GM12878 (cell line): ENCODE results near the gene OR52K2. TPM values are rescaled to one million over a fixed set of nuclear protein-coding genes. Genes with fewer than 3 reads are reported as not detected.

ENCODE experiments used
- ATAC-seq: fragments of 200-7000 bp; cut with Tn5 transposase; 3 replicates; pipeline ENCODE4 v1.9.1; 2020; ENCODE audit warnings: mild to moderate bottlenecking, moderate library complexity
- BruUV-seq: library from RNA; stranded (reverse); fragments of 400-500 nt; replicated peaks from 2 replicates; lab custom pipeline; 2021; lab: Mats Ljungman, UMichigan
- CTCF ChIA-PET: fragments of 300-600 bp; sonication (Branson Sonifier 250); formaldehyde crosslinking; extraction: SDS; loops from one replicate; lab custom pipeline; 2021; ENCODE audit warnings: inconsistent platforms; lab: Yijun Ruan, JAX
- POLR2A ChIA-PET: fragments of 350-600 bp; formaldehyde crosslinking; extraction: SDS; loops from one replicate; lab custom pipeline; 2021; ENCODE audit warnings: inconsistent platforms; lab: Charles Lee
- RAD21 ChIA-PET: fragments of 300-600 bp; sonication (Branson Sonifier 250); formaldehyde crosslinking; loops from one replicate; lab custom pipeline; 2023; ENCODE audit warnings: antibody characterized with exemption; ENCODE audit not compliant: unreplicated experiment; lab: Charles Lee
- SMC1A ChIA-PET: fragments of 300-600 bp; sonication (Branson Sonifier 250); formaldehyde crosslinking; loops from one replicate; lab custom pipeline; 2023; ENCODE audit not compliant: unreplicated experiment, uncharacterized antibody; lab: Charles Lee
- DNase-seq: peaks from one replicate; pipeline ENCODE4 v3.0.0-alpha.2; 2011; ENCODE audit warnings: low read depth, low spot score
- FAIRE-seq: peaks from 3 replicates; lab custom pipeline; 2011; peaks lifted over from hg19 to GRCh38; lab: Jason Lieb, UNC
- H2AFZ ChIP-seq: 2 replicates; pipeline ENCODE4 v1.6.0; 2011; ENCODE audit warnings: low read depth, low read length, control low read depth; ENCODE audit not compliant: control insufficient read depth
- H3K27ac ChIP-seq: 2 replicates; pipeline ENCODE4 v1.5.1; 2011; ENCODE audit warnings: control low read depth; ENCODE audit not compliant: control insufficient read depth, insufficient read depth
- H3K27me3 ChIP-seq, 2 experiments: replicated peaks in 1 of 2; 2 replicates each; pipeline versions ENCODE4 v1.6.0 to v1.6.1; 2011; ENCODE audit warnings: low read length in 1 of 2; ENCODE audit not compliant: control insufficient read depth in 2 of 2, insufficient read depth in 2 of 2
- H3K36me3 ChIP-seq, 2 experiments: 2 replicates each; pipeline ENCODE4 v1.5.1; 2011; ENCODE audit warnings: low read length in 1 of 2; ENCODE audit not compliant: control insufficient read depth in 2 of 2, insufficient read depth in 2 of 2
- H3K4me1 ChIP-seq: 2 replicates; pipeline ENCODE4 v1.6.1; 2011; ENCODE audit warnings: mild to moderate bottlenecking, low read length, moderate library complexity, mixed read lengths; ENCODE audit not compliant: control insufficient read depth, insufficient read depth
- H3K4me2 ChIP-seq: 2 replicates; pipeline ENCODE4 v1.6.0; 2011; ENCODE audit warnings: control low read depth; ENCODE audit not compliant: control insufficient read depth, insufficient read depth
- H3K4me3 ChIP-seq: fragments of 200-600 bp; sonication (generic); 2 replicates; pipeline ENCODE4 v1.5.1; 2016
- H3K79me2 ChIP-seq: 2 replicates; pipeline ENCODE4 v1.6.0; 2011; ENCODE audit warnings: low read length; ENCODE audit not compliant: control insufficient read depth, insufficient read depth
- H3K9ac ChIP-seq: 2 replicates; pipeline ENCODE4 v1.8.0; 2011; ENCODE audit warnings: low read length, control low read depth, mixed read lengths; ENCODE audit not compliant: control insufficient read depth, insufficient read depth
- H3K9me3 ChIP-seq: replicated peaks from 3 replicates; pipeline ENCODE4 v1.5.1; 2011; ENCODE audit warnings: mild to moderate bottlenecking, low read length; ENCODE audit not compliant: control insufficient read depth, insufficient read depth
- H4K20me1 ChIP-seq: 2 replicates; pipeline ENCODE4 v1.6.0; 2011; ENCODE audit not compliant: control insufficient read depth, insufficient read depth
- ATF7 ChIP-seq: fragments of 450-650 bp; IDR thresholded peaks from 2 replicates; pipeline ENCODE4 v1.6.1; 2016; ENCODE audit warnings: low read depth, mild to moderate bottlenecking
- CUX1 ChIP-seq: IDR thresholded peaks from 2 replicates; pipeline ENCODE4 v1.6.1; 2012; ENCODE audit warnings: improper control_type of control experiment, low read depth, low read length; ENCODE audit not compliant: insufficient replicate concordance
- DPF2 ChIP-seq: fragments of 450-650 bp; IDR thresholded peaks from 2 replicates; pipeline ENCODE4 v1.6.1; 2017; ENCODE audit warnings: mild to moderate bottlenecking
- LARP7 ChIP-seq: fragments of 450-650 bp; IDR thresholded peaks from 2 replicates; pipeline ENCODE4 v1.6.1; 2017; ENCODE audit warnings: mild to moderate bottlenecking
- MEF2B ChIP-seq: fragments of 450-650 bp; IDR thresholded peaks from 2 replicates; pipeline ENCODE4 v1.6.1; 2018; ENCODE audit warnings: mild to moderate bottlenecking, moderate library complexity; ENCODE audit not compliant: partially characterized antibody, poor library complexity, severe bottlenecking
- MYC ChIP-seq: IDR thresholded peaks from 2 replicates; pipeline ENCODE4 v1.6.1; 2011; ENCODE audit warnings: mild to moderate bottlenecking, low read length, moderate library complexity, inconsistent platforms; ENCODE audit not compliant: insufficient read depth, insufficient replicate concordance, insufficient read length, severe bottlenecking
- RAD51 ChIP-seq: fragments of 450-650 bp; IDR thresholded peaks from 2 replicates; pipeline ENCODE4 v1.6.1; 2016; ENCODE audit warnings: moderate library complexity, mild to moderate bottlenecking, inconsistent platforms
- SPI1 ChIP-seq: IDR thresholded peaks from 2 replicates; pipeline ENCODE4 v1.6.1; 2011; ENCODE audit warnings: low read depth, mild to moderate bottlenecking, low read length, moderate library complexity, borderline replicate concordance; ENCODE audit not compliant: insufficient read depth
- in situ Hi-C: fragments of 300-500 bp; cut with MboI; formaldehyde crosslinking; loops from 9 replicates; pipeline ENCODE4 v1.14.3; 2018; ENCODE audit warnings: mixed read lengths
- intact Hi-C: fragments of 100-400 bp; cut with micrococcal nuclease; formaldehyde crosslinking; loops from one replicate; pipeline ENCODE4 v1.14.2; 2022; ENCODE audit not compliant: unreplicated experiment
- polyA plus RNA-seq, 11 experiments: library from polyadenylated mRNA; depleted of rRNA in 4 of 11; unstranded in 6 of 11; stranded (reverse) in 5 of 11; fragments of >200 nt; fragmentation: Nextera tagmentation in 4 of 11; fragmentation: Illumina TruSeq in 1 of 11; extraction: Ambion mirVana in 4 of 11; extraction: Trizol in 1 of 11; gene quantifications; 1 replicate in 1 of 11; 2 replicates in 10 of 11; pipeline versions ENCODE4 v1.2.1 to v1.2.3, GENCODE V29; 2011 to 2016; ENCODE audit warnings: inconsistent platforms in 2 of 11, missing spikeins in 2 of 11, low read depth in 1 of 11
- total RNA-seq, 4 experiments: library from RNA; depleted of rRNA in 3 of 4; stranded (reverse); fragments of >200 nt in 3 of 4; fragmentation: Illumina TruSeq in 1 of 4; extraction: Trizol in 1 of 4; gene quantifications; 2 replicates each; pipeline versions ENCODE4 v1.2.1 to v1.2.3, GENCODE V29; 2013 to 2021

Gene OR52K2
- total and polyA plus RNA-seq, 10 of the 15 experiments (the other 5 are each of a cell fraction or from before 2014, with no cell fraction given): not detected

- TF ChIP-seq CUX1: no peak
- TF ChIP-seq, all 136 proteins: peak for 0
Measured at GRCh38 chr11:4466131-4466870, 17.2 kb downstream of the OR52K2 start (continued).

- BruUV-seq: no TSS peak
- FAIRE-seq: no peak
- H3K4me3 ChIP-seq: no peak overlapping the region
- no peaks in the 10 kb centered on the region for H4K20me1 ChIP-seq
- intact Hi-C loops: no loop called here
- ChIA-PET RAD21 (interaction anchor here (0.7 kb wide), 1 partner anchor 39 kb away, joined by 3 read pairs; no protein-coding TSS in a partner anchor), CTCF (interaction anchor here (0.9 to 1.8 kb wide), 2 partner anchors 26 to 280 kb away, joined by 3 to 5 read pairs; no protein-coding TSS in a partner anchor), POLR2A (no interaction called here), SMC1A (interaction anchor here (1.0 kb wide), 1 partner anchor 46 kb away, joined by 3 read pairs; no protein-coding TSS in a partner anchor)
- no peak overlapping the region for H2AFZ ChIP-seq
- H3K79me2 ChIP-seq: no peaks in the 10 kb centered on the region
- no peak overlapping the region for H3K27ac ChIP-seq
- no peak for TF ChIP-seq MYC
- TF ChIP-seq RAD51: peak; percentile 61; the same call in 1 of the 2 replicates
- peak; percentile 33; the same call in 1 of the 2 replicates for TF ChIP-seq SPI1
- TF ChIP-seq MEF2B: peak; percentile 88
- TF ChIP-seq DPF2: no peak
- no peak for TF ChIP-seq LARP7
- TF ChIP-seq ATF7: 0 out of 2 replicates have a peak, but pooled peaks have one; percentile 11
- H3K9me3 ChIP-seq: peaks cover 7% of the 10 kb centered on the region; the same call in 2 of the 3 replicates
- H3K4me2 ChIP-seq: no peak overlapping the region
- H3K27me3 ChIP-seq: no peaks in the 10 kb centered on the region
- H3K4me1 ChIP-seq: no peaks in the 10 kb centered on the region; the same call in 1 of the 2 replicates
- in situ Hi-C loops: no loop called here
- H3K9ac ChIP-seq: no peak overlapping the region
- peak; percentile 21; the same call in 1 of the 3 replicates for ATAC-seq
- DNase-seq: peak; percentile 8
- no peaks in the 10 kb centered on the region for H3K36me3 ChIP-seq
Measured at GRCh38 chr11:4466871-4467442, 17.9 kb downstream of the OR52K2 start.
